Posterior cingulate gyrus (tissue), 11 donors: ENCODE data around the gene PIEZO1.
"Not testable (repeated sequence)": the region's sequence is repeated elsewhere in the genome, so short reads cannot be mapped to it uniquely, and the experiment has no call there.

Source experiments
- DNase-seq, 10 donors: peaks; one replicate each; pipeline versions ENCODE4 v3.0.0 to v3.0.0-alpha.2; 2020 to 2021; ENCODE audit warnings: mixed read lengths in 3 of 10
- intact Hi-C: fragments of 100-400 bp; cut with DNase I; formaldehyde crosslinking; loops from one replicate; pipeline ENCODE4 v1.15.1; 2023

PIEZO1 gene

GRCh38 chr16:88805340-88805715 lies 20.3 kb upstream of the PIEZO1 start:
- intact Hi-C loops = no loop called here
- no peak for DNase-seq

- intact Hi-C loops = no loop called here
- DNase-seq = no peak
Observed at GRCh38 chr16:88804552-88805339, 19.7 kb upstream of the PIEZO1 start.

GRCh38 chr16:88804173-88804551 lies 19.1 kb upstream of the PIEZO1 start:
- intact Hi-C loops = no loop called here
- DNase-seq = no peak

- DNase-seq = peak; percentile 57 to 96 (median 71)
Observed at GRCh38 chr16:88803264-88803987, 18.4 kb upstream of the PIEZO1 start, which contains the start of gene CDT1. Gene CDT1 (plus strand): TSS chr16:88803789. CDS start chr16:88803832, 43 bp downstream.

GRCh38 chr16:88800277-88800592 lies 15.2 kb upstream of the PIEZO1 start:
- no peak for DNase-seq
- intact Hi-C loops = no loop called here

More at GRCh38 chr16:88803264-88803987, 18.4 kb upstream of the PIEZO1 start, which contains the start of gene CDT1:
- intact Hi-C loops = loop anchor here (1.0 kb wide), 1 partner anchor 8 kb away; the partner anchor contains the start of gene APRT

GRCh38 chr16:88799569-88800276 lies 14.7 kb upstream of the PIEZO1 start:
- DNase-seq = no peak
- intact Hi-C loops = no loop called here

- no peak for DNase-seq
- intact Hi-C loops = no loop called here
Observed at GRCh38 chr16:88798772-88799455, 13.9 kb upstream of the PIEZO1 start.

GRCh38 chr16:88798073-88798472 lies 13.1 kb upstream of the PIEZO1 start:
- intact Hi-C loops = no loop called here

GRCh38 chr16:88796278-88796677 lies 11.3 kb upstream of the PIEZO1 start:
- intact Hi-C loops = no loop called here
- no peak for DNase-seq

More at GRCh38 chr16:88798073-88798472, 13.1 kb upstream of the PIEZO1 start:
- no peak for DNase-seq

GRCh38 chr16:88793251-88793954 lies 8.4 kb upstream of the PIEZO1 start:
- intact Hi-C loops = loop anchor here (1.0 kb wide), 1 partner anchor 21 kb away; no protein-coding TSS in a partner anchor
- DNase-seq = no peak

GRCh38 chr16:88792668-88793250 lies 7.7 kb upstream of the PIEZO1 start:
- intact Hi-C loops = loop anchor here (1.0 kb wide), 1 partner anchor 20 kb away; no protein-coding TSS in a partner anchor
- DNase-seq = no peak

- no peak for DNase-seq
- intact Hi-C loops = no loop called here
Observed at GRCh38 chr16:88792078-88792550, 7.1 kb upstream of the PIEZO1 start.

GRCh38 chr16:88790312-88791211 lies 5.5 kb upstream of the PIEZO1 start:
- no peak for DNase-seq
- intact Hi-C loops = no loop called here

GRCh38 chr16:88789594-88789993 lies 4.6 kb upstream of the PIEZO1 start:
- intact Hi-C loops = loop anchor here (10.0 kb wide), 1 partner anchor 225 kb away; no protein-coding TSS in a partner anchor
- no peak for DNase-seq

- not testable (repeated sequence) for DNase-seq
- intact Hi-C loops = loop anchor here (10.0 kb wide), 1 partner anchor 224 kb away; no protein-coding TSS in a partner anchor
Observed at GRCh38 chr16:88788749-88789148, 3.7 kb upstream of the PIEZO1 start.

GRCh38 chr16:88787579-88788314 lies 2.7 kb upstream of the PIEZO1 start:
- no peak for DNase-seq
- intact Hi-C loops = loop anchor here (10.0 kb wide), 1 partner anchor 223 kb away; no protein-coding TSS in a partner anchor

GRCh38 chr16:88784856-88785105 lies 239 bp downstream of the PIEZO1 start:
- intact Hi-C loops = loop anchor here (1.0 to 10.0 kb wide), 2 partner anchors 47 to 220 kb away; no protein-coding TSS in a partner anchor
- no peak for DNase-seq
